HCT116 (cell line): ENCODE measurements around the gene VTI1B. TPM values are rescaled to one million over a fixed set of nuclear protein-coding genes. Genes with fewer than 3 reads are reported as not detected.

Experiments used
- ATAC-seq: fragments of 200-7000 bp; cut with Tn5 transposase; 2 replicates; pipeline ENCODE4 v1.9.1; 2020; ENCODE audit warnings: mild to moderate bottlenecking, moderate library complexity
- BruUV-seq: library from RNA; stranded (reverse); fragments of 400-500 nt; replicated peaks from 2 replicates; lab custom pipeline; 2021; lab: Mats Ljungman, UMichigan
- CTCF ChIA-PET: fragments of 300-600 bp; sonication (Branson Sonifier 250); formaldehyde crosslinking; loops from one replicate; lab custom pipeline; 2021; ENCODE audit warnings: antibody characterized with exemption; lab: Charles Lee
- POLR2A ChIA-PET: fragments of 300-600, 350-600 bp; sonication (Branson Sonifier 250); formaldehyde crosslinking; loops from one replicate; lab custom pipeline; 2021; ENCODE audit warnings: antibody characterized with exemption; lab: Charles Lee
- RAD21 ChIA-PET, 2 experiments: fragments of 300-600 bp; sonication (Branson Sonifier 250); formaldehyde crosslinking; loops; one replicate each; lab custom pipeline; 2023; ENCODE audit warnings: low total read pairs in 2 of 2; ENCODE audit not compliant: uncharacterized antibody in 2 of 2, unreplicated experiment in 2 of 2, low non-redundant PET in 1 of 2; lab: Charles Lee
- DNase-seq: peaks from one replicate; pipeline ENCODE4 v3.0.0-alpha.2; 2010; ENCODE audit warnings: low read depth, low spot score
- H2AFZ ChIP-seq: fragments of 200-600 bp; shearing (Covaris generic), sonication (generic); 2 replicates; pipeline ENCODE4 v1.6.1; 2017; ENCODE audit warnings: low read depth, mixed run types, mixed read lengths, antibody characterized with exemption, low read length; ENCODE audit not compliant: poor library complexity, severe bottlenecking
- H3K27ac ChIP-seq: 2 replicates; pipeline ENCODE4 v1.5.1; 2012; ENCODE audit warnings: low read depth, low read length
- H3K27me3 ChIP-seq: fragments of 200-600 bp; sonication (generic); 2 replicates; pipeline ENCODE4 v1.6.1; 2016; ENCODE audit warnings: mixed run types, low read length, mixed read lengths; ENCODE audit not compliant: insufficient read depth
- H3K36me3 ChIP-seq, 2 experiments: fragments of 200-500 bp in 1 of 2; fragments of 200-600 bp in 1 of 2; sonication (Bioruptor generic) in 1 of 2; sonication (generic) in 1 of 2; 2 replicates each; pipeline versions ENCODE4 v1.5.1 to v1.6.1; 2014 to 2016; ENCODE audit warnings: low read length in 2 of 2, inconsistent platforms in 1 of 2, mixed read lengths in 1 of 2, mixed run types in 1 of 2; ENCODE audit not compliant: insufficient read depth in 2 of 2, control insufficient read depth in 1 of 2
- H3K4me1 ChIP-seq, 2 experiments: fragments of 200-600 bp in 1 of 2; sonication (generic) in 1 of 2; 2 replicates each; pipeline versions ENCODE4 v1.5.1 to v1.6.1; 2012 to 2017; ENCODE audit warnings: low read length in 2 of 2, inconsistent platforms in 1 of 2, mild to moderate bottlenecking in 1 of 2, mixed read lengths in 1 of 2, mixed run types in 1 of 2, moderate library complexity in 1 of 2; ENCODE audit not compliant: insufficient read depth in 2 of 2, control insufficient read depth in 1 of 2
- H3K4me2 ChIP-seq: fragments of 200-600 bp; sonication (generic); 2 replicates; pipeline ENCODE4 v1.6.1; 2017; ENCODE audit warnings: mixed run types, low read length, mixed read lengths
- H3K4me3 ChIP-seq, 2 experiments: fragments of 200-600 bp in 1 of 2; sonication (generic) in 1 of 2; replicated peaks in 1 of 2; 2 replicates each; pipeline ENCODE4 v1.5.1; 2011 to 2016; ENCODE audit warnings: low read length in 2 of 2, control low read depth in 1 of 2, low read depth in 1 of 2, mild to moderate bottlenecking in 1 of 2, mixed read lengths in 1 of 2, mixed run types in 1 of 2
- H3K79me2 ChIP-seq: fragments of 200-600 bp; sonication (generic); 2 replicates; pipeline ENCODE4 v1.6.1; 2017; ENCODE audit warnings: mild to moderate bottlenecking, mixed run types, low read length, moderate library complexity, mixed read lengths; ENCODE audit not compliant: insufficient read depth
- H3K9ac ChIP-seq: fragments of 200-600 bp; sonication (generic); 2 replicates; pipeline ENCODE4 v1.6.1; 2016; ENCODE audit warnings: low read length, mixed read lengths
- H3K9me2 ChIP-seq: fragments of 200-600 bp; sonication (generic), shearing (Covaris generic); 2 replicates; pipeline ENCODE4 v1.6.1; 2017; ENCODE audit warnings: mixed run types, mild to moderate bottlenecking, moderate library complexity; ENCODE audit not compliant: insufficient read depth
- H3K9me3 ChIP-seq, 2 experiments: fragments of 200-500 bp in 1 of 2; fragments of 200-600 bp in 1 of 2; sonication (Bioruptor generic) in 1 of 2; sonication (generic) in 1 of 2; 2 replicates each; pipeline ENCODE4 v1.6.1; 2014 to 2017; ENCODE audit warnings: low read length in 2 of 2, mixed read lengths in 2 of 2, inconsistent platforms in 1 of 2, low read depth in 1 of 2, mild to moderate bottlenecking in 1 of 2, mixed run types in 1 of 2, moderate library complexity in 1 of 2; ENCODE audit not compliant: control insufficient read depth in 1 of 2, insufficient read depth in 1 of 2
- H4K20me1 ChIP-seq: fragments of 200-600 bp; sonication (generic), shearing (Covaris generic); 2 replicates; pipeline ENCODE4 v1.6.1; 2017; ENCODE audit warnings: mixed run types, mild to moderate bottlenecking, moderate library complexity; ENCODE audit not compliant: insufficient read depth
- ATF3 ChIP-seq: IDR thresholded peaks from 2 replicates; pipeline ENCODE4 v1.6.1; 2012
- CBX3 ChIP-seq: IDR thresholded peaks from 2 replicates; pipeline ENCODE4 v1.6.1; 2012; ENCODE audit warnings: low read depth
- EGR1 ChIP-seq: IDR thresholded peaks from 2 replicates; pipeline ENCODE4 v1.6.1; 2012; ENCODE audit warnings: low read depth
- FOSL1 ChIP-seq: IDR thresholded peaks from 2 replicates; pipeline ENCODE4 v1.6.1; 2012; ENCODE audit warnings: low read depth
- POLR2A ChIP-seq: IDR thresholded peaks from 2 replicates; pipeline ENCODE4 v1.7.0; 2011; ENCODE audit warnings: borderline replicate concordance; ENCODE audit not compliant: insufficient read depth, insufficient read length; ENCODE audit errors: extremely low read depth
- POLR2AphosphoS5 ChIP-seq: IDR thresholded peaks from 2 replicates; pipeline ENCODE4 v1.6.1; 2011; ENCODE audit warnings: mild to moderate bottlenecking, low read depth, low read length, moderate library complexity
- RAD21 ChIP-seq: IDR thresholded peaks from 2 replicates; pipeline ENCODE4 v1.6.1; 2012; ENCODE audit warnings: low read depth, mild to moderate bottlenecking
- REST ChIP-seq: IDR thresholded peaks from 2 replicates; pipeline ENCODE4 v1.6.1; 2012; ENCODE audit warnings: low read depth
- SRF ChIP-seq: IDR thresholded peaks from 2 replicates; pipeline ENCODE4 v1.6.1; 2012; ENCODE audit warnings: low read depth
- ZBTB33 ChIP-seq: IDR thresholded peaks from 2 replicates; pipeline ENCODE4 v1.6.1; 2011; ENCODE audit warnings: mild to moderate bottlenecking, low read length, moderate library complexity; ENCODE audit not compliant: insufficient replicate concordance; ENCODE audit errors: extremely low read depth
- ZFX ChIP-seq: fragments of 450-650 bp; IDR thresholded peaks from 2 replicates; pipeline ENCODE4 v1.6.1; 2017
- intact Hi-C: fragments of 100-400 bp; cut with micrococcal nuclease; formaldehyde crosslinking; loops from 2 replicates; pipeline ENCODE4 v1.10.0; 2022
- total RNA-seq: library from RNA; stranded (reverse); gene quantifications from one replicate; pipeline ENCODE4 v1.2.1, GENCODE V29; 2021; ENCODE audit not compliant: unreplicated experiment

Gene VTI1B
- total RNA-seq, 1 experiment from 2014 or later, result 86.3 TPM

- no peak for TF ChIP-seq REST
- TF ChIP-seq ATF3, result no peak
- TF ChIP-seq RAD21, result no peak
- no peak for TF ChIP-seq FOSL1
- TF ChIP-seq, all 23 proteins: peak for 0
These were observed 28.3 kb downstream of the VTI1B start (continued) for GRCh38 chr14:67646131-67646530.

GRCh38 chr14:67645414-67645813 is 29.0 kb downstream of the VTI1B start:
- ChIA-PET RAD21 (no interaction called here), CTCF (interaction anchor here (1.5 kb wide), 1 partner anchor 45 kb away, joined by 3 read pairs; the partner anchor contains the start of gene PIGH)
- no peak overlapping the region for H3K27ac ChIP-seq
- H4K20me1 ChIP-seq, result no peaks in the 10 kb centered on the region
- intact Hi-C loops, result no loop called here
- BruUV-seq, result no TSS peak
- no peaks in the 10 kb centered on the region for H3K79me2 ChIP-seq
- peaks cover 2 to 15% of the 10 kb centered on the region in 2 experiments for H3K4me1 ChIP-seq
- TF ChIP-seq ZBTB33 (no peak), ATF3 (no peak), EGR1 (no peak), SRF (no peak), POLR2AphosphoS5 (no peak), RAD21 (no peak), CBX3 (no peak), POLR2A (no peak), ZFX (no peak), FOSL1 (no peak)
- TF ChIP-seq, all 23 proteins: peak for 0
- no peak overlapping the region for H3K4me3 ChIP-seq
- POLR2A ChIA-PET, result no interaction called here
- ATAC-seq (no peak), DNase-seq (no peak)
- no peaks in the 10 kb centered on the region for H3K27me3 ChIP-seq
- no peaks in the 10 kb centered on the region for H3K9me3 ChIP-seq
- no peak overlapping the region for H2AFZ ChIP-seq
- H3K9ac ChIP-seq, result no peak overlapping the region
- peaks cover 4 to 11% of the 10 kb centered on the region in 2 experiments; a peak in 1 of 4 replicates for H3K36me3 ChIP-seq
- H3K9me2 ChIP-seq, result no peaks in the 10 kb centered on the region
- H3K4me2 ChIP-seq, result no peak overlapping the region
